Tibial artery (tissue), 4 donors: ENCODE data around the gene RAD23B.

Source experiments
- DNase-seq, 2 donors: peaks; one replicate each; pipeline ENCODE4 v3.0.0-alpha.2; 2019
- H3K27ac ChIP-seq, 2 donors: fragments of 200-600 bp; sonication (generic) in 1 of 2; 1 replicate in 1 of 2; 2 replicates in 1 of 2; pipeline ENCODE4 v1.5.1; 2018 to 2019; ENCODE audit warnings: mild to moderate bottlenecking in 1 of 2
- H3K27me3 ChIP-seq, 2 donors: fragments of 200-600 bp; sonication (generic) in 1 of 2; one replicate each; pipeline versions ENCODE4 v1.5.1 to v1.6.0; 2016 to 2019
- H3K36me3 ChIP-seq, 3 donors: fragments of 200-600 bp; sonication (generic) in 2 of 3; one replicate each; pipeline ENCODE4 v1.5.1; 2016 to 2019; ENCODE audit warnings: mild to moderate bottlenecking in 2 of 3
- H3K4me1 ChIP-seq, 4 donors: fragments of 200-600 bp; sonication (generic) in 2 of 4; 1 replicate in 3 of 4; 2 replicates in 1 of 4; pipeline ENCODE4 v1.5.1; 2016 to 2019
- H3K4me3 ChIP-seq, 2 donors: fragments of 200-600 bp; sonication (generic) in 1 of 2; 1 replicate in 1 of 2; 2 replicates in 1 of 2; pipeline ENCODE4 v1.5.1; 2018 to 2019; ENCODE audit warnings: mild to moderate bottlenecking in 2 of 2
- H3K9me3 ChIP-seq, 3 donors: fragments of 200-600 bp; sonication (generic) in 1 of 3; one replicate each; pipeline ENCODE4 v1.5.1; 2016 to 2019
- CTCF ChIP-seq, 2 experiments: fragments of 200-600 bp in 1 of 2; fragments of 450-650 bp in 1 of 2; IDR thresholded peaks; one replicate each; pipeline ENCODE4 v1.5.1; 2017 to 2019; ENCODE audit warnings: antibody characterized with exemption in 2 of 2, mild to moderate bottlenecking in 1 of 2, moderate library complexity in 1 of 2
- intact Hi-C: fragments of 100-400 bp; cut with DNase I; formaldehyde crosslinking; loops from one replicate; pipeline ENCODE4 v1.15.0; 2023; ENCODE audit warnings: low total_unique reads

Gene RAD23B

GRCh38 chr9:107345327-107345726 is 62.2 kb downstream of the RAD23B start:
- DNase-seq, result no peak
- H3K36me3 ChIP-seq, result no peaks in the 10 kb centered on the region
- intact Hi-C loops, result no loop called here
- H3K4me3 ChIP-seq, result no peak overlapping the region
- peaks cover 0 to 3% (median 0%) of the 10 kb centered on the region in 4 donors for H3K4me1 ChIP-seq
- TF ChIP-seq CTCF (IDR thresholded peaks at IDR 0.05), result no peak
- H3K9me3 ChIP-seq, result no peaks in the 10 kb centered on the region
- peaks cover 0 to 3% of the 10 kb centered on the region in 2 donors for H3K27me3 ChIP-seq
- no peak overlapping the region for H3K27ac ChIP-seq

GRCh38 chr9:107348836-107349235 is 65.8 kb downstream of the RAD23B start:
- peaks cover 0 to 9% (median 0%) of the 10 kb centered on the region in 3 donors for H3K9me3 ChIP-seq
- no peak for TF ChIP-seq CTCF (IDR thresholded peaks at IDR 0.05)
- no peak overlapping the region for H3K4me3 ChIP-seq
- no peaks in the 10 kb centered on the region for H3K4me1 ChIP-seq
- H3K27me3 ChIP-seq, result peaks cover 0 to 3% of the 10 kb centered on the region in 2 donors
- no peaks in the 10 kb centered on the region for H3K36me3 ChIP-seq
- intact Hi-C loops, result no loop called here
- H3K27ac ChIP-seq, result no peak overlapping the region
- no peak for DNase-seq

DNA sequence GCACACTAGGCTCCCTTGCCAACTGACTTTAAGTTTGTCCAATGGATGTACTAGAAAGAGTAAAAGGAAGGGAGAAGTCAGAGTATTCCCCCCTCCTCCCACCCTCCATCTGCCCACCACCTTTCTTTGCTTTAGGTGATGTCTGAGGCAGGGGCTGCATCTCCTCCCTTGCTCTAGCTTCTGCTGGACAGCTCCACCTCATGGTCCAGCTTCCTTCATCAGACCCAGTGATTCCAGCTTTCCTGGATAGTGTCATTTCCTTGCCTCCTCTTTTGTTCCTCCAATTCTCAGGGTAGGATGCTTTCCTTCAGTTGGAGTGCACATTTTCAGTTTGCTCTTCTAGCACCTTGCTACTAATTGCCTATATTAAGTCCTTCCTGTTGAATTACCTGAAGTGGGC is 67.4 kb downstream of the RAD23B start:
- DNase-seq, result no peak
- TF ChIP-seq CTCF (IDR thresholded peaks at IDR 0.05), result no peak
- intact Hi-C loops, result no loop called here

DNA sequence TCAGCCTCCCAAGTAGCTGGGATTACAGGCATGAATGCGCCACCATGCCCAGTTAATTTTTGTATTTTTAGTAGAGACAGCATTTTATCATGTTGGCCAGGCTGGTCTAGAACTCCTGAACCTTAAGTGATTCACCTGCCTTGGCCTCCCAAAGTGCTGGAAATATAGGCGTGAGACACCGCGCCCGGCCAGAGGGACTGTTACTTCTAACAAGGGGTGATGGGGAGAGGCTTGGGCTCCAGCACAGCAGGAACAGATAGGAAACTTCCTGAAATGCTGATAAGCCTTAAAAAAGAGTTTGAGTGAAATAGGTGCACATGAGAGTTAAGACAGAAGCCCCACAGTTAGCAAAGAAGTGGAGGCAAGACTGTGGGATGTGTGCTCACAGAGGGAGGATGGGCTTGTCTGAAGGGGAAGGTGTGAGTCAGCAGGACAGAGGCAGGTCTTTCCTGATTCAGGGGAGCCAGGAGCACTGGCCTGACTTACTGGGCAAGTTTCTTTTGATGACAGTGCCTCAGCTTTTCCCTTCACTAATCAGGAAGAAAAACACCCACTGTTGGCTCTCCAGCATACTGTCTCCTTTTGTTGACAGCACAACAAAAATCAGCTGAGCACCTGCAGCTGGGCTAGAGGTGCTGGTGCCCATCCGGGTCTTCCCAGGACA is 68.4 kb downstream of the RAD23B start:
- no peak overlapping the region for H3K27ac ChIP-seq
- intact Hi-C loops, result no loop called here
- no peak for TF ChIP-seq CTCF (IDR thresholded peaks at IDR 0.05)
- no peaks in the 10 kb centered on the region for H3K36me3 ChIP-seq
- DNase-seq, result no peak
- H3K9me3 ChIP-seq, result peaks cover 0 to 12% (median 0%) of the 10 kb centered on the region in 3 donors
- H3K4me3 ChIP-seq, result no peak overlapping the region
- H3K4me1 ChIP-seq, result no peaks in the 10 kb centered on the region
- peaks cover 0 to 3% of the 10 kb centered on the region in 2 donors for H3K27me3 ChIP-seq

More for the DNA sequence above, 67.4 kb downstream of the RAD23B start:
- no peaks in the 10 kb centered on the region for H3K4me1 ChIP-seq
- H3K36me3 ChIP-seq, result no peaks in the 10 kb centered on the region
- H3K4me3 ChIP-seq, result no peak overlapping the region
- peaks cover 0 to 12% (median 0%) of the 10 kb centered on the region in 3 donors for H3K9me3 ChIP-seq
- peaks cover 0 to 3% of the 10 kb centered on the region in 2 donors for H3K27me3 ChIP-seq
- H3K27ac ChIP-seq, result no peak overlapping the region

DNA sequence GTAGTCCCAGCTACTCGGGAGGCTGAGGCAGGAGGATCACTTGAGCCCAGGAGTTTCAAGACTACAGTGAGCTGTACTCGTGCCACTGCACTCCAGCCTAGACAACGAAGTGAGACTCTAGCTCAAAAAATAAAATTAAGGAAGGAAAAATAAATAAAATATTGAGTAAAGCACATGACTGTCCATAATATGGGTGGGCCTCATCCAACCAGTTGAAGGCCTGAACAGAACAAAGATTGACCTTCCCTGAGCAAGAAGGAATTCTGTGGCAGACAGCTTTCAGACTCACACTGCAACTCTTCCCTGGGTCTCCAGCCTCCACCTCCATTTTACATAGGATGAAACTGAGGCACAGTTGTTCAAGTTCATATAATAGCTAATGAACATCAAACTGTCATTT is 72.3 kb downstream of the RAD23B start:
- H3K27me3 ChIP-seq, result no peaks in the 10 kb centered on the region
- no peak overlapping the region for H3K4me3 ChIP-seq
- H3K9me3 ChIP-seq, result peaks cover 0 to 12% (median 0%) of the 10 kb centered on the region in 3 donors
- intact Hi-C loops, result no loop called here
- H3K36me3 ChIP-seq, result no peaks in the 10 kb centered on the region
- H3K27ac ChIP-seq, result no peak overlapping the region
- DNase-seq, result no peak
- no peak for TF ChIP-seq CTCF (IDR thresholded peaks at IDR 0.05)
- H3K4me1 ChIP-seq, result no peaks in the 10 kb centered on the region
